GM18858 (cell line): ENCODE results near the gene ZBTB16.

Experiments
- ATAC-seq: cut with Tn5 transposase; IDR thresholded peaks from one replicate; pipeline ENCODE4 v1.9.1; 2021; ENCODE audit not compliant: unreplicated experiment

ZBTB16 gene

GRCh38 chr11:114059278-114059983 lies at the start of gene ZBTB16:
Gene ZBTB16, plus strand, starts transcription at chr11:114059711. Its CDS starts 3,590 bp downstream, at chr11:114063301.
- ATAC-seq: no peak

DNA sequence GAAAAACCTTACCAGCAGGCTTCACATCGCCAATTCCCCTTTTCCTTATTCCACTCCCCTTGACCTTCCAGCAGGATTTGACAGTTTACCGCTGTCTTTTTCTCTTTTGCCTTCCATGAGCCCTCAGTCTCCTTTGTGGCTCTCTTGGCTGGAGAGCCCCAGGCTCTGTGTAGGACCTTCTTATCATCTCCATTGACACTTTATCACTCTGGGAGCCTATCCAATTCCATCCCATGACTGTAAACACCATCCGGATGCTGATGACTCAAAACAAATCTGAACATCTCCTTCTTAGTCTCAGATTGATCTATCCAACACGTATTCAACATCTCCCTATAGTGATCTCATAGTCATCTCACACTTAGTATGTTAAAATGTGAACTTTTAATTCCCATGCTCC lies 48.6 kb upstream of the ZBTB16 start:
- ATAC-seq: no peak

DNA sequence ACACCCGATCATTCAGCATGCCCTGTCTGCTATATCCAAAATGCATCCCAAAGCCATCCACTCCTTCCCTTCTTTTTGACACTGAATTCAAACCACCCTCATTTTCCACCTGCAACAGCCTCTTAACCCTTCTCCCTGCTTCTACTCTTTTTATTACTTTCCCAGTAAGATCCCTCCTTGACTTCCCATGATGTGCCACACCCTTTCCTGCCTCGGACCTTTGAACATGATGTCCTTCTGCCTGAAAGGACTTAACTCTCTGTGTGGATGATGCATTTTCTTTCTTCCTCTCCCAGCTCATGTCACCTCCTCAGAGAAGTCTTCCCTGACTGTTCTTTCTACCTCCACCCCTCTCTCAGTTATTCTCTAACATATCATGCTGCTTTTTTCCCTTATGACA lies 48.1 kb upstream of the ZBTB16 start:
- ATAC-seq: no peak

- no peak for ATAC-seq
These were observed 44.4 kb upstream of the ZBTB16 start for GRCh38 chr11:114015117-114015516.

DNA sequence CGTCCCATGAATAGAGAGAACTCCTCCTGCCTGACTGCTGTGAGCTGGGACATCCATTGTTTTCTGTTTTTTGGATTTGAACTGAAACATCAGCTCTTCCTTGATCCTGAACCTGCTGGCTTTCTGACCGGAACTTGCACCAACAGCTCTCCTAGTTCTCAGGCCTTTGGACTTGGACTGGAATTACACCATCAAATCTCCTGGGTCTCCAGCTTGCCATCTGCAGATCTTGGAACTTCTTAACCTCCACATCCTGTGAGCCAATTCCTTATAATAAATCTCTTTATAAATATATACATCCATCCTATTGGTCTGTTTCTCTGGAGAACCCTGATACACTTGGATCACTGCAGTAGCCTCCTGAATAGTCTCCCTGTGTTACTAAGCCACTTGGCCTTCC lies 42.5 kb upstream of the ZBTB16 start:
- ATAC-seq: no peak

- no peak for ATAC-seq
These were observed 41.8 kb upstream of the ZBTB16 start for GRCh38 chr11:114017723-114018122.

DNA sequence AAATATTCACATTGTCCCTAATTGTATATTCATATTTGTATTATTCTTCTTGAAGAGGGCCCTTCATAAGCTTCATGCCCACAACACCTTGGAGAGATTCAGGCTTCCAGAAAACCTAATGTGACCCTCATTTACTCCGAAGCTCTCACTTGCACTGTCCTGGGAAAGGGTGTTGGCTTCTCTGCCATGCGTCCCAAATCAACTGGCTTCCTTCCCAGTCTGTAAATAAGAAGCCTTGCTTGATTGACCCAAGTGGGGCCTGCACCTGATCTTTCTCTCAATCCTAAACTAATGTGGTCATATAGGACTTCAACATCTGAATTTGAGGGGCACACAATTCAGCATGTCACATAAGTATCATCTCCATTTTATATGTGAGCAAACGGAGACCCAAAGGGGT lies 40.5 kb upstream of the ZBTB16 start:
- no peak for ATAC-seq

GRCh38 chr11:114019574-114019973 lies 39.9 kb upstream of the ZBTB16 start:
- ATAC-seq: no peak

DNA sequence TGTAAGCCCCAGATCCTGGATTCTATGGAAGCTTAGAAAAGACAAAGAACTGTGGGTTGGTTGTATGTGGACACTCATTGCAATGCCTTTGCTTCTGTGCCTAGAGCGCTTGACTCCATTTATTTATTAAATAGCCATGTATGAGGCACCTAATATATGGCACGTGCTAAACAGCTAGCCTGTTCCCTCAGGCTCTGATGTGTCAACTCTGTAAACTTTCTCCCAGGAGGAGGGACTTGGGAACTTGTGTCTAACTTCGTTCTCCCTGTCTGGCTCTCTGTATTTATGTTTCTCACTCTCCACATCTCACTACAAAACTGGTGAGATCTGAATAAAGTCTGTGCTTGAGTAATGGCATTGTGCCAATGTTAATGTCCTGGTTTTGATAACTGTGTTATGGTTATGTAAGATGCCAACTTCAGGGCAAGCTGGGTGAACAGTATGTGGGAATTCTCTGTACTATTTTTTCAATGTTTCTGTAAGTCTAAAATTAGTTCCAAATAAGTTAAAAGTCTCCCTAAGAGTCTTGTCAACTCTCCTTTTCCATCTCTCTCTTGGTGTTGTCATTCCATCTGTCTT lies 34.1 kb upstream of the ZBTB16 start:
- no peak for ATAC-seq

- no peak for ATAC-seq
These were observed 33.2 kb upstream of the ZBTB16 start for GRCh38 chr11:114026355-114026754.

GRCh38 chr11:114027391-114027790 lies 32.1 kb upstream of the ZBTB16 start:
- no peak for ATAC-seq

GRCh38 chr11:114027926-114028325 lies 31.6 kb upstream of the ZBTB16 start:
- ATAC-seq: no peak

DNA sequence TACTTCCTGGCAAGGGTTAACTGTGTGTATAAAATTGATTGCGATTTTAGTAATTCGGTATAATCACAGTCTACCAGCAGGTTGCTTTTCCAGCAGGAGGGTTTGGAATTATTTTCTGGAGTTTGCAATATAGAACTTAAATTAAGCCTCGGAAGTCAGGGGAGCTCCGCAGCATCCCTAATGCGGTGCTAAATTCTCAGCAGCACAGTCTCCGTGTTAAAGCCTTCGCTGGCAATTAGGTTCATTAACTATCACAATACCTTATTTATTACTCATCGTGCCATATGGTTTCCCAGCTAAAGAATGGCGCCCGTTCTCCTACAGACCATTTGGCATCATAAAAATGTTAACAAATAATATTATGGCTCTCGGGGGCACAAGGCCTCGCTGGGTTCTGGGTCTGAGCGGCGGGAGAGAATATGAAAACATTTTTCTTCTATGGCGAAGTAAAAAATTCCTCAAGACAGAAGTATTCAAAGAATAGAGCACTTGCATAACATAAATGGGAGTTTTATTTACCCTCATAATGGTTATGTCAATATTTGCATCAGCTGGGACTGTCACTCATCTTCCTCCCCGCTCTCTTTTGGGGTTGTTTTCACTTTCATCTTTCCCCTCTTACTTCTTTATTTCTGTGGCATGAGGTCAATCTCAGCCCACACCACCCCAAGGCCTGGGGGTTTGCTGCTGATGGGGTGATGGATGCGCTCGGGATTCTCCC lies 28.1 kb upstream of the ZBTB16 start:
- ATAC-seq: no peak

- ATAC-seq: no peak
These were observed 27.6 kb upstream of the ZBTB16 start for GRCh38 chr11:114031967-114032320.

- no peak for ATAC-seq
These were observed 26.4 kb upstream of the ZBTB16 start for GRCh38 chr11:114033066-114033465.

- no peak for ATAC-seq
These were observed 25.9 kb upstream of the ZBTB16 start for GRCh38 chr11:114033572-114033971.

DNA sequence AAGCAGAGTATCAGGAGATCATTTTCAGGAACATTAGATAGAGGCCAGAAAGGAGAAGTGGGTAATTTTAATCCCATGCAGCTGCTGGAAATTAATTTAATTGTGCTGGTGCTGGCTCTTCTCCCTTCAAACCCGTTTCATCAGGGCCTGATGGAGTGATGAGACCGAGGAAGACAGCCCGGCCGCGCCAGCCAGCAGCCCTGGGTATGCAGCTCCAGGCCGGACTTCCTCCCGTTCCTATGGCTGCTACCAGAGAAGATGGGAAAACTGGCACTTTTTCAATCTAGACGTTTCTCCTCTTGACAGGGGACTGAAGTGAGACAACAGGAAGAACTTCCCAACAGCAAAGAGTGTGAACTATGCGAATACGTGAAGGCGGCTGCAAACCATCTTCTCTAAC lies 24.6 kb upstream of the ZBTB16 start:
- no peak for ATAC-seq

GRCh38 chr11:114036147-114036811 lies 23.2 kb upstream of the ZBTB16 start:
- ATAC-seq: no peak

- no peak for ATAC-seq
These were observed 22.6 kb upstream of the ZBTB16 start for GRCh38 chr11:114036958-114037357.

DNA sequence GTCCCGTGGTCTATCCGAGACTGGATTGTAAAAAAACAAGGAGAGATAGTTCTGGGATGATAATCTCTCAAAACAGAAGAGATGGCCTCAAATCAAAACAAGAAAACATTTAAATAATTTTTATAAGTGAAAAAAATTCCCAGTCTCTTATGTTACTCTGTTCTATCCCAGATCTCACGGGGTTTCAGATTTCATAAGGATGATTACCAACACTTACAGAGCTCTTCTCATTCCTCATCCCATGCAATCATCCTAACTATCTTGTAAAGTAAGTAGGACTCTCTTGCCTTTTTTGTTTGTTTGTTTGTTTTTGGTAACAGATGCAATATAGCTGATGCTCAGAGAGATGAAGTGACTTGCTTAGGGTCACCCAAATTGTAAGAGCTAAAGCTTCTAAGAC lies 20.0 kb upstream of the ZBTB16 start:
- ATAC-seq: no peak

GRCh38 chr11:114040706-114041211 lies 18.8 kb upstream of the ZBTB16 start:
- ATAC-seq: no peak

DNA sequence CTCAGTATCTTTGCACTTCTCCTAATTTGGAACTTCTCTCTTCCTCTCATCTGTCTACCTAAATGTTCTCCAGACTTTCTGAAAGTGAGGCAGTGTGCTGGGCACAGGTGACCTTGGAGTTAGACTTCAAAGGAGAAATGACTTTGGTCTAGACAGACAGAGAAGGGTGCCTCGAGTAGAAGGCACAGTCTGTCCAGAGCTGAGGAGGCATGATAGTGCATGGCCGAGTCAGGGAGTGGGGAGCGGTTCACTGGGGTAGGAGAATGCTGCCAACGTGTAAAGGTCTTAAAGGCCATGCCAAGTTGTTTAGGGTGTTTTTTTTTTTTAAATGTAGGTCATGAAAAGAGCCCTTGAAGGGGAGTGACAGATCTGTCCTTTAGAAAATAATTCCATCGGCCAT lies 17.3 kb upstream of the ZBTB16 start:
- no peak for ATAC-seq
